Peyer's patch (tissue), 4 donors: ENCODE data around the gene COL26A1. TPM values are rescaled to one million over a fixed set of nuclear protein-coding genes. Genes with fewer than 3 reads are reported as not detected.
"Not testable (repeated sequence)": the region's sequence is repeated elsewhere in the genome, so short reads cannot be mapped to it uniquely, and the experiment has no call there.

Source experiments
- DNase-seq, 3 donors: peaks; one replicate each; pipeline ENCODE4 v3.0.0-alpha.2; 2017 to 2019
- H3K27ac ChIP-seq, 4 donors: fragments of 200-600 bp; sonication (generic); one replicate each; pipeline ENCODE4 v1.5.1; 2016 to 2019
- H3K27me3 ChIP-seq, 2 donors: fragments of 200-600 bp; sonication (generic); one replicate each; pipeline ENCODE4 v1.5.1; 2019
- H3K36me3 ChIP-seq, 3 donors: fragments of 200-600 bp; sonication (generic); one replicate each; pipeline ENCODE4 v1.5.1; 2016 to 2019
- H3K4me1 ChIP-seq, 4 donors: fragments of 200-600 bp; sonication (generic); one replicate each; pipeline ENCODE4 v1.5.1; 2016 to 2019
- H3K4me3 ChIP-seq, 4 donors: fragments of 200-600 bp; sonication (generic); 1 replicate in 3 of 4; 2 replicates in 1 of 4; pipeline ENCODE4 v1.5.1; 2016 to 2019; ENCODE audit warnings: mild to moderate bottlenecking in 1 of 4
- H3K9me3 ChIP-seq, 4 donors: fragments of 200-600 bp; sonication (generic); one replicate each; pipeline ENCODE4 v1.5.1; 2016 to 2019; ENCODE audit warnings: mild to moderate bottlenecking in 1 of 4
- CTCF ChIP-seq, 6 experiments: fragments of 450-650 bp in 4 of 6; fragments of 200-600 bp in 2 of 6; sonication (generic) in 1 of 6; IDR thresholded peaks; one replicate each; pipeline ENCODE4 v1.5.1; 2017 to 2019; ENCODE audit warnings: antibody characterized with exemption in 6 of 6, mild to moderate bottlenecking in 3 of 6, moderate library complexity in 1 of 6
- POLR2A ChIP-seq, 2 donors: fragments of 450-650 bp; IDR thresholded peaks; one replicate each; pipeline ENCODE4 v1.5.1; 2017; ENCODE audit warnings: antibody characterized with exemption in 2 of 2, mild to moderate bottlenecking in 2 of 2, moderate library complexity in 2 of 2
- total RNA-seq, 4 donors: library from RNA; depleted of rRNA; stranded (reverse); fragments of >200 nt; gene quantifications; one replicate each; pipeline ENCODE4 v1.1.0, GENCODE V29; 2016

COL26A1 gene
- total RNA-seq, 4 donors from 2014 or later, result not detected

- Histone ChIP-seq H3K27ac (no peak overlapping the region), H3K4me3 (no peak overlapping the region), H3K27me3 (no peaks in the 10 kb centered on the region), H3K4me1 (no peaks in the 10 kb centered on the region), H3K9me3 (no peaks in the 10 kb centered on the region), H3K36me3 (no peaks in the 10 kb centered on the region)
- TF ChIP-seq CTCF (IDR thresholded peaks at IDR 0.05), result no peak
- no peak for TF ChIP-seq POLR2A (IDR thresholded peaks at IDR 0.05)
- DNase-seq, result no peak
These were observed 132.1 kb downstream of the COL26A1 start for GRCh38 chr7:101494602-101495329.

GRCh38 chr7:101496017-101496416 is 133.3 kb downstream of the COL26A1 start:
- Histone ChIP-seq H3K4me1 (no peaks in the 10 kb centered on the region), H3K27ac (no peak overlapping the region), H3K36me3 (no peaks in the 10 kb centered on the region), H3K4me3 (no peak overlapping the region), H3K27me3 (no peaks in the 10 kb centered on the region), H3K9me3 (no peaks in the 10 kb centered on the region)
- no peak for DNase-seq
- no peak for TF ChIP-seq CTCF (IDR thresholded peaks at IDR 0.05)

- no peak for DNase-seq
- no peaks in the 10 kb centered on the region for H3K4me1 ChIP-seq
These were observed 138.7 kb downstream of the COL26A1 start for GRCh38 chr7:101501351-101501750.

GRCh38 chr7:101502466-101503098 is 139.9 kb downstream of the COL26A1 start:
- Histone ChIP-seq H3K27ac (no peak overlapping the region), H3K9me3 (no peaks in the 10 kb centered on the region), H3K36me3 (no peaks in the 10 kb centered on the region), H3K4me3 (no peak overlapping the region), H3K27me3 (no peaks in the 10 kb centered on the region), H3K4me1 (no peaks in the 10 kb centered on the region)
- DNase-seq, result no peak
- TF ChIP-seq CTCF (IDR thresholded peaks at IDR 0.05) (no peak), POLR2A (IDR thresholded peaks at IDR 0.05) (no peak)

More at GRCh38 chr7:101501351-101501750, 138.7 kb downstream of the COL26A1 start:
- TF ChIP-seq CTCF (IDR thresholded peaks at IDR 0.05) (no peak), POLR2A (IDR thresholded peaks at IDR 0.05) (no peak)
- Histone ChIP-seq H3K36me3 (no peaks in the 10 kb centered on the region), H3K27me3 (no peaks in the 10 kb centered on the region), H3K27ac (no peak overlapping the region), H3K4me3 (no peak overlapping the region), H3K9me3 (no peaks in the 10 kb centered on the region)

GRCh38 chr7:101505510-101505909 is 142.8 kb downstream of the COL26A1 start:
- not testable (repeated sequence) for H3K4me1 ChIP-seq, DNase-seq, H3K9me3 ChIP-seq, H3K4me3 ChIP-seq, H3K36me3 ChIP-seq, H3K27ac ChIP-seq, H3K27me3 ChIP-seq

GRCh38 chr7:101506531-101506930 is 143.9 kb downstream of the COL26A1 start:
- H3K27me3 ChIP-seq, result no peaks in the 10 kb centered on the region
- H3K4me1 ChIP-seq, result no peaks in the 10 kb centered on the region
- DNase-seq, result no peak
- no peaks in the 10 kb centered on the region for H3K36me3 ChIP-seq
- H3K27ac ChIP-seq, result no peak overlapping the region
- TF ChIP-seq POLR2A (IDR thresholded peaks at IDR 0.05) (no peak), CTCF (IDR thresholded peaks at IDR 0.05) (no peak)
- H3K9me3 ChIP-seq, result no peaks in the 10 kb centered on the region
- H3K4me3 ChIP-seq, result no peak overlapping the region
